Fibroblast of the aortic adventitia (primary cell): ENCODE data around the gene OR4Q3. TPM values are rescaled to one million over a fixed set of nuclear protein-coding genes. Genes with fewer than 3 reads are reported as not detected.
"Not testable (repeated sequence)": the region's sequence is repeated elsewhere in the genome, so short reads cannot be mapped to it uniquely, and the experiment has no call there.

Source experiments
- DNase-seq: peaks from one replicate; pipeline ENCODE4 v3.0.0-alpha.2; 2010; ENCODE audit warnings: low read depth
- H3K4me3 ChIP-seq: 2 replicates; pipeline ENCODE4 v1.5.1; 2011; ENCODE audit warnings: low read depth, mild to moderate bottlenecking, control low read depth, low read length, moderate library complexity
- CTCF ChIP-seq: IDR thresholded peaks from 2 replicates; pipeline ENCODE4 v1.5.1; 2011; ENCODE audit warnings: mild to moderate bottlenecking, low read length, control low read depth, inconsistent platforms; ENCODE audit not compliant: insufficient read depth
- small RNA-seq: library from RNA; depleted of rRNA; stranded (forward); fragments of <200 nt; gene quantifications from one replicate; pipeline ENCODE3, GENCODE V24; 2012
- total RNA-seq: library from RNA; depleted of rRNA; stranded (reverse); fragments of >200 nt; gene quantifications from 2 replicates; pipeline ENCODE4 v1.2.3, GENCODE V29; 2012; ENCODE audit warnings: low replicate concordance

Gene OR4Q3
- total RNA-seq, 1 donor: not detected

- no peak for TF ChIP-seq CTCF
- no peak overlapping the region for H3K4me3 ChIP-seq
- DNase-seq: no peak
Observed at GRCh38 chr14:19775587-19775986, 32.2 kb downstream of the OR4Q3 start.

- not testable (repeated sequence) for H3K4me3 ChIP-seq, DNase-seq
Observed at GRCh38 chr14:19785848-19786247, 42.5 kb downstream of the OR4Q3 start.

- not testable (repeated sequence) for H3K4me3 ChIP-seq, DNase-seq
Observed at GRCh38 chr14:19787318-19787717, 43.9 kb downstream of the OR4Q3 start.

GRCh38 chr14:19788150-19788549 lies 44.8 kb downstream of the OR4Q3 start:
- DNase-seq, H3K4me3 ChIP-seq: not testable (repeated sequence)

- not testable (repeated sequence) for DNase-seq, H3K4me3 ChIP-seq
Observed at GRCh38 chr14:19796520-19797108, 53.2 kb downstream of the OR4Q3 start.

Small RNA genes lying within 50 kb of the gene (small RNA-seq; reads per million reads assigned to genes)
- gene AL512310.1: not detected

Other genes with a start within 250 kb of the OR4Q3 start
- gene OR11H2, start 29.7 kb upstream of the OR4Q3 start, total RNA-seq: not detected in 2 replicates
- not detected in 2 replicates for gene OR4M1, start 29.9 kb downstream of the OR4Q3 start, total RNA-seq
- 0.33 TPM in 1 of 2 replicates, not detected in the other for gene OR4N2, start 60.2 kb downstream of the OR4Q3 start, total RNA-seq
- not detected in 2 replicates for gene OR4K2, start 131.6 kb downstream of the OR4Q3 start, total RNA-seq
- not detected in 2 replicates for gene OR4K5, start 177.0 kb downstream of the OR4Q3 start, total RNA-seq
- not detected in 2 replicates for gene OR4K1, start 187.3 kb downstream of the OR4Q3 start, total RNA-seq
- not detected in 2 replicates for gene OR4K15, start 232.0 kb downstream of the OR4Q3 start, total RNA-seq